GM18873 (cell line): ENCODE data around the gene BHLHE23.

Experiments used
- ATAC-seq: cut with Tn5 transposase; IDR thresholded peaks from one replicate; pipeline ENCODE4 v1.9.1; 2021; ENCODE audit warnings: mild to moderate bottlenecking, moderate library complexity, moderate number of reproducible peaks; ENCODE audit not compliant: unreplicated experiment, low FRiP score

Gene BHLHE23

DNA sequence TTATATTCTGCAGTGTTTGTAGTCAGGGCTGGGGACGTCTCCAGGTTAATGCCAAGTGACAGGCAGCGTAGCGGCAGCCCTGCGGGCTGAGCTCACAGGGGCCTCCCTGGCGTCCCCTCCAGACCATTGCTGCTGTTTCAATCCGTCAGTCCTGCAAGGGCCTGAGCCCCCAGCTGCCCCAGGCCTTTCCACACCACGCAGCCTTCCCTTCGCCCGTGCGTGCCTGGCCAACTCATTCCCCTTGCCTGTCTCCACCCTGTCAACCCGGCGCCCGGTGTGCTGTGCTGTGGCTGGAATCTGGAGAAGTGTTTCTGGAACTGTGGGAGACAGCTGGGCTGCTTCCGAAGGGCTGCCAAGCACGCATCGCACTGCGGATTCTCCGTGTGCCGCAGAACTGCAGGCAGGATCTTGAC lies 11.9 kb downstream of the BHLHE23 start:
- no peak for ATAC-seq

DNA sequence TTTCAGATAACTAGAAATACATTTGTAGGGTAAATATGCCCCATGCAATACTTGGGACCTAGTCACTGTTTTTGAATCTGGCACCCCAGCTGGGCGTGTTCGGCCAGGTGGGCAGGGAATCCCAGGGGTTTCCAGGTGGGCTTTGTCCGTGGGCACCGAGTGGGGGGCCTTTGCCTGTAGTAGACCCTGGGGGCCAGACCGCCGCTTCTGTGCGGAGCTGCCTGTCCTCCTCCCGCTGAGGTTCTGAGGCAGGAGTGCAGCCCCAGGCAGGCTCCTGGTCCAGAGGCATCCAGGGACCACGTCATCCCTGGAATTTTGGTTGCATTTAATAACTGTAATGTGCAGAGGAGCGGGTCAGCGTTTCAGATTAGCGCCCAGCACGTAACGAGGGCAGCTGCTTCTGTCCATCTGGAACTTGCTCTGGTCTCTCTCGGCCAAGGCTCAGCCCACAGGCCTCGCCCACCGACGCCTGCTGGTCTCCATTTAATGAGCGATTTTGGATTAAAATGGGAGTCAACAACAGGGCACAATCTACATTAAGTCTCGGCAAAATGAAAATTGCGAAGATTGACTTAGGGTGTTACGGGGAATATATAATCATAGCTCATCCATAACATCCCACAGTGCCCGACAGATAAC lies 12.8 kb downstream of the BHLHE23 start:
- no peak for ATAC-seq

- no peak for ATAC-seq
Observed at GRCh38 chr20:62991863-62992262, 14.9 kb downstream of the BHLHE23 start.

GRCh38 chr20:62991196-62991807 lies 15.5 kb downstream of the BHLHE23 start:
- no peak for ATAC-seq

DNA sequence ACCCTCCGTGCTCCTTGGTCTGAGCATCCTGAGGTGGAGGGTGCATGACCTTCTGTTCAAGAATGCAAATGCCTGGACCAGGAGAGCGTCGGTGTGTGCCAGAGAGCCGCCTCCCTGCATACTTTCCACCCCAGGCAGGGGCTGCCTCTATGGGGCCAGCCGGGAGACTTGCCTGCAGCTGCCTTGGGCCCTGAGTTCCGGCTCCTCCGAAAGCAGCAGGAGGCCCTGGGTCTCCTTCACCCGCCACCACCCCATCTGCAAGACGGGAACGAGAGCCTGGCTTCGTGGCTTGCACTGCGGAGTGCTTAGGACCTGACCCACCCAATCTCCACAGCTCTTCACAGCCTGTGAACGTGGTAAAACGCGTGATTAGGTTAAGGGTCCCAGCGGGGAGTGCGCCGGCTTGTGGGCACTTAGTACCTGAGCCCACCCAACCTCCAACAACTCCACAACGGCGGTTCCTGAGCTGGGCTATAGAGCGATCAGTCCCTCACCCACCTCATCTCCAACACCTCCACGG lies 16.4 kb downstream of the BHLHE23 start:
- ATAC-seq, result no peak

- no peak for ATAC-seq
Observed at GRCh38 chr20:62989201-62989601, 17.6 kb downstream of the BHLHE23 start.

- no peak for ATAC-seq
Observed at GRCh38 chr20:62987114-62987513, 19.6 kb downstream of the BHLHE23 start.

GRCh38 chr20:62986257-62986800 lies 20.4 kb downstream of the BHLHE23 start:
- ATAC-seq, result no peak

DNA sequence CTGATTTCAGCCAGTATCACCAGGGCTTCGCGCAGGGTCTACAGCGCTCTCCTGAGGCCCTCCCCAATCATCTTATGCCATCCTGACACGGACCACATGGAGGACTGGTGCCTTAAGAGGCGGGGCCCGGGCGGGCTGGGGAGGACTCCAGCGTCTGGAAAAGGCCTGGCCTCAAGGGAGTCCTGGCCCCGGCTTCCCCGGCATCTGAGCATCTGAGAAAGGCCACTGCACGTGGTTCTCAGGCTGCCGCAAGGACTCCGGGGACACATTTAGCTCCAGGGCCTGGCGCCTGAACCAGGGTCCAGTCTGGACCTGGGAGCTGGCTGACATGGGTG lies 21.4 kb downstream of the BHLHE23 start:
- no peak for ATAC-seq

- ATAC-seq, result no peak
Observed at GRCh38 chr20:62984666-62985443, 21.9 kb downstream of the BHLHE23 start.

DNA sequence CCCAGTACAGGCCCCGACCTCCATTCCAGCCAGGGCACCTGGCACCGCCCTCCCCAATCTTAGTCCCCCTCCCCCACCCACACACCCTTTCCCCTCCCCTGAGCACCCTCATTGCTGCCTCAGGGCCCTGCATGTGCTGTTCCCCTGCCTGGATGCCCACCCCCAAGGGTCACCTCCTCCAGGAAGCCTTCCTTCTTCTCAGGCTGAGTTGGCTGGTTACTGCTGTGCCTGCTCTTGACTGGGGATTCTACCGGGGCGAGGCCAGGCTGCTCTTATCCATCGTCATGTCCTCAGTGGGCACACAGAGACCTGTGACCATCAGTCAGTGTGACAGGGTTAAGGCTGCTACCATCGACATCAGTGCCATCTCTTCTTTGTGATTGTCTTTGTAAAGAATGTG lies 23.6 kb downstream of the BHLHE23 start:
- ATAC-seq, result no peak

DNA sequence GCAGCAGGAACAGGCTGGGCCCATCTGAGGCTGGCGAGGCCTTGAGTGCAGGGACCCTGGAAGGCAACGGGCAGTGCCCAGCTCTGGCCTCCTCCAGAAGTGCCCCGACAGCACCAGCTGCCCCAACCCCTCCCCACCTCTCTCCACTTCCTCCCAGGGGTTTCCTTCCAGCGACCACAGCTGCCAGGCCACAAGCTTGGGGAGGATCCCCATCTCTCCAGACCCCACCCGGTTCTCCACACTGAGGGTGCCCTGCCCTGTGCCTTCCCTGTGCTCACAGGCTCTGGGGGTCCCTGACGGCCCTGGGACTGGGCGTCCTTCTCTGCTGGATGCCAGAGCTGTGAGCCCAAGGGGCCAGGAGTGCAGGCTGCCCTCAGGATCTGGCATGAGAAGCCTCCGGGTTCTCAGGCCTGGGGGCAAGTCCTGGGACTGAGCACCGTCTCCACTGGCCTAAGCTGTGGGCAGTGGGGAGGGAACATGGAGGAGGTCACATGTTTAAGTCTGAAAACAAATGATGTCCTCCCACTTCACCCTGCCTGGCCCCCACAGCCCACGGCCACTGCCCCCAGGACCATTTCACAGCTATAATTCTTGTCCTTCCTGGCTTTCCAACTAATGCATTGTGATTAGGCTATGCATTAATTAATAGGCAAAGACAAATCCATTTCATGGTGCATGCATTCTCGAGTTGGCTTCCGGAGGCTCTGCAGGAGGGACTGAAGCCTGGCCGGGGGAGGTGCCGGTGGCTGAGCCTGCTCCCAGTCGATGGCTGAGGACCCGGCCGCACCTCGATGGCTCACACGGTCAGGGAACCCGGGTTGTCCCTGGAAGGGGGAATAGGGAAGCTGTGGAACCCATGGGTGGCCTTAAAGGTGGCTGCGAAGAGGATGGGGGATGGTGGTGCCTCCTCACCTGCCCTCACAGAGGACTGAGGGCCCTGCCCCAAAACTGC lies 24.4 kb downstream of the BHLHE23 start:
- ATAC-seq, result no peak

DNA sequence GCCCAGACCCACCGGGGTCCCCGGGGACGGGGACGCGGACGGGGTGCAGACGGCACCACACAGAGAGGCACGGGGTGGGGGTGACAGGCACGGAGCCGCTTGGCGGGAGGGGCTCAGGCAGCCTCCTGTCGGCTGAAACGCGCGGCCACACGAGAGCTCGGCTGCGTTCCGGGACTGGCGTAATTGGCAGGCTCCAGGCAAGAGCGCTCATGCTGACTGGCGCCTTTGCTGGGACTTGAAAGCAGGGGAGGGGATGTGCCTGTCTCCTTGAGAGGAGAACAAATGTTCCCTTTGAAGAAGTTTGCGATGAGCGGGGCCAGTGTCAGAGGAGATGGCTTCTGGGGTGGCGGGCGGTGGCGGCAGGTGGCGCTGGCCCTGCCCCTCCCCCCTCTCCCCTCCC lies 25.8 kb downstream of the BHLHE23 start:
- no peak for ATAC-seq

- ATAC-seq, result no peak
Observed at GRCh38 chr20:62980380-62980960, 26.3 kb downstream of the BHLHE23 start.

DNA sequence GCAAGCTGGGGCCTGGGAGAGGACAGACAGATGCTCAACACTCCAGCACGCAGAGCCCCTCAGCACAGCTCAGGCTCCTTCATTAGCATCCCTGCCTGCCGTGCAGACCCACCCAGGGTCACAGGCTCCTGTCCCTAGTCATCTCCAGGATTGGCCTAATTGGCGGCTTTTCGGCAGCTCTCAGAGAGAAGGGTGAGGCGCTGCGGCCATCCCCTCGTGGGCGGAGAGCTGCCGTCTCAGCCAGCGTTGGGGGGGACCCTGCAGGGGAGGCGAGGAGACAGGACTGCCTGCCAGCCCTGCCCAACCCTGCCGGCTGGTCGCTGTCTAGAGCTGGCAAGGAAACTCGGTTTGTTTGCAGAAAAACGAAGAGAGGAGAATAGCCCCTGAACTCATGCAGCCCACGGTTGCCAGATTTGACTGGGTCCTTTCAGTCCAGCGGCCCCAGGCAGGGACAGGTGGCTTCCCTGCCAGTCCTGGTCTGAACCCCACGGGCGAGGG lies 26.8 kb downstream of the BHLHE23 start:
- no peak for ATAC-seq

GRCh38 chr20:62979310-62979709 lies 27.5 kb downstream of the BHLHE23 start:
- no peak for ATAC-seq

GRCh38 chr20:62978561-62978943 lies 28.2 kb downstream of the BHLHE23 start:
- ATAC-seq, result no peak

- peak; percentile 59 for ATAC-seq
Observed at GRCh38 chr20:62977613-62978560, 28.9 kb downstream of the BHLHE23 start.

DNA sequence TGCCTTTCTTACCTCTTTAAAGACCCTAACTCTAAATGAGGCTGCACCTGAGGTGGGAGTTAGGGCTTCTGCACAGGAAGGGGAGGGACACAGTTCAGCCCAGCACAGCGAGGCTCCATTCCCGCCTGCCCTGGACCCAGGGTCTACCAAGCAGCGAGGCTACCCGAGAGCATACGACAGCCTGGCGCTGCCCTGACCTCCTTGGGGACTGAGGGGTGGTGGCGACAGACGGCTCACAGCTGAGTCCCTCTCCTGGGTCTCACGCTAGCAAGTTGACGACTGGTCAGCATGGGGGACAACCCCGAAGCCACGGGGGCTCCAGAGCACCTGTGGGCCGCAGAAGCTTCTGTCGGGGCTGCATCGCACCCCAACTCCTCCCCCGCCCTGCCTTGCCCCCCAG lies 29.9 kb downstream of the BHLHE23 start:
- ATAC-seq, result no peak
